ENCODE measurements around the gene GGT5.
"Not testable (repeated sequence)": the region's sequence is repeated elsewhere in the genome, so short reads cannot be mapped to it uniquely, and the experiment has no call there.

GGT5 gene

DNA sequence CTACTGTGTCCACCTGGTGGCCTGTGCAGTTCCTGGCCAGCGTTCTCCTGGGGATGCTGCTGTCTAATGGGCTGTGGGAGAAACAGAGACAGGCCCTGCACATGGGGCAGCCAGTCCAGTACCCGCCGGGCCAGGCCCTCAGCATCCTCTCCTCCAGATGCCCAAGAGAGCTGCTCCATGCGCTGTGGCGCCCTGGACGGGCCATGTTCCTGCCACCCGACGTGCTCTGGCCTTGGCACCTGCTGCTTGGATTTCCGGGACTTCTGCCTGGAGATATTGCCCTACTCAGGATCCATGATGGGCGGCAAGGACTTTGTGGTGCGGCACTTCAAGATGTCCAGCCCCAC lies 62.0 kb downstream of the GGT5 start:
- DNase-seq (ENCODE audit: low read depth, low spot score), result not testable (repeated sequence)

DNA sequence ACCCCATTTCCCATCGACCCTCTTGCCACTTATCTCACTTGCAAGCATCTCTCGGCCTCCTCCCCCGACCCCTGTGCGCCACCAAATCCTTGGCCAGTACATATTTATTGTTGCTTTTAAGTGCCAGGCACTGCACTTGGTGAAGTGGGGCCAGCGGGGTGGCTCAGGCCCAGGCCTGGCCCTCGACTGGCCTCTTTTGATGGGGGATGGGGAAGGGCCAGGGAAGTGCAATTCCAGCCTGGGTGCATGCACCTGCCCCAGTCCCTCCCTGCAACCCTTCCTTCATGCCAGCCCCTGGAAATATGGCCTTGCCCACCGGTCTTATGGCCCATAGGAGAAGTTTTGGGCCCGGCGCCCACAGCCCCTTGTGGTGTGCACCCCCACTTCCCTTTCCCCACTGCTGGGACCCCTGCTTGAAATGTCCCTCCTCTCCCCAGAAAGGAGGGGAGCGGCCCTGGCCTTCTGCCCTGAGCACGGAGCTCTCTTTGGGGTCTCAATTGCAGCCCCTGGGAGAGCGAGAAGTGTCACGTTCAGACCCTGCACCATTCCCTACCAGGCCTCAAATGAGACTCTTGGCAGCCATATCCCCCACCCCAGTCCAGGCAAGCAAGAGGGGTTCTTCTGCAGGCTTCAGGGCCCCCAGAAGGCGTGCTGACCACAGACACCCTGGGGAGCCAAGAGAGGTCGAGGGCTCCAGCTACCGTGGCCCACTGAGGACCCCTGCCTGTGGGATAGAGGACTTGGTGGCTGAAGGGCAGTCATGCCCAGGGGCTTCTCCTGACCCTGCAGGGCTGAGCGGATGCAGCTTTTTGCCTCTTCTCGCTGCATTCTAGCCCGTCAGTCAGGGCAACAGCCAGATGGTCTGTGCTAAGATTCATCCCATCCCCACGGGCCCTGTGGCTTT lies 62.6 kb downstream of the GGT5 start:
- DNase-seq (ENCODE audit: low read depth, low spot score), result no peak

DNA sequence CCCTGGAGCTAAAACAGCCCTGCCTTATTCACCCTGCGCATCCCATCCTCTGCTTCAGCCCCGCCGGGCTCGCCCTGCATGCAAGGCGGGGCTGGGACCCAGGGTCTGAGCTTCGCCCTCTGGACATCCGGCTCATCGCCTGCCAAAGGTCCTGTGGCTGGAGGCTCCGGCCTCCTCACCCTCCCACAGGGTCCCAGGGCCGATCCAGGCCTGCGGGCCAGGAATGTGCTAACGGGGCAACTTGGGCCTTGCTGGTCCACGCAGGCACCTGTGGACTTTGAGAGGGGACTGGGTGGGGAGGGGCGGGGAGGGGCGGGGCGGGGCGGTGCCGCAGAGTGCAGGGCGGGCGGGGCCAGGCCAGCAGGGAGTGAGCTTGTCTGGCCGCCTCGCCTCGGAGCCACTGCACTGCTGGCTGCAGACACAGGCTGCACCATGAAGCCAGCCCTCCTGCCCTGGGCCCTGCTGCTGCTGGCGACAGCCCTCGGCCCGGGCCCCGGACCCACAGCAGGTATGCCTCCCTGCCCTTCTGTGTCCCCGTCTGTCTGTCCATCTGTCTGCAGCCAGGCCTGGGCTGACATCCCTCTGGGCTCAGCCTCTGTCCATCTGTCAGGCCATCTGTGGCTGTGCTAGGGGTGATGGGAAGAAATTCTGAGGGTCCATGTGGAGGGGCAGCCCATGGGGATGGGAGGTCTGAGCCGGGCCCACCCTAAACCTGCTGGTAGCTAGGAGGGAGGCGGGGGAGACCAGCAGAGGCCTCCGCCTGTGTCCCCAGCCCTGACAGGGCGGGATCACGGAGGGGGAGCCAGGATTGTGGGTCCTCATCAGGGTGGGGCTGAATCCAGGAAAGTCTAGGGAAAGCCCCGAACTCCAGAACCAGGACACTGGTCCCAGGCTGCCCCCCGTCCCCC lies 63.5 kb downstream of the GGT5 start, which contains the start of gene SUSD2:
Gene SUSD2 (plus strand): TSS at position 400 of the 908 bp plus-strand sequence. CDS start 33 bp downstream, at position 433.
- DNase-seq (ENCODE audit: low read depth, low spot score), result no peak

DNA sequence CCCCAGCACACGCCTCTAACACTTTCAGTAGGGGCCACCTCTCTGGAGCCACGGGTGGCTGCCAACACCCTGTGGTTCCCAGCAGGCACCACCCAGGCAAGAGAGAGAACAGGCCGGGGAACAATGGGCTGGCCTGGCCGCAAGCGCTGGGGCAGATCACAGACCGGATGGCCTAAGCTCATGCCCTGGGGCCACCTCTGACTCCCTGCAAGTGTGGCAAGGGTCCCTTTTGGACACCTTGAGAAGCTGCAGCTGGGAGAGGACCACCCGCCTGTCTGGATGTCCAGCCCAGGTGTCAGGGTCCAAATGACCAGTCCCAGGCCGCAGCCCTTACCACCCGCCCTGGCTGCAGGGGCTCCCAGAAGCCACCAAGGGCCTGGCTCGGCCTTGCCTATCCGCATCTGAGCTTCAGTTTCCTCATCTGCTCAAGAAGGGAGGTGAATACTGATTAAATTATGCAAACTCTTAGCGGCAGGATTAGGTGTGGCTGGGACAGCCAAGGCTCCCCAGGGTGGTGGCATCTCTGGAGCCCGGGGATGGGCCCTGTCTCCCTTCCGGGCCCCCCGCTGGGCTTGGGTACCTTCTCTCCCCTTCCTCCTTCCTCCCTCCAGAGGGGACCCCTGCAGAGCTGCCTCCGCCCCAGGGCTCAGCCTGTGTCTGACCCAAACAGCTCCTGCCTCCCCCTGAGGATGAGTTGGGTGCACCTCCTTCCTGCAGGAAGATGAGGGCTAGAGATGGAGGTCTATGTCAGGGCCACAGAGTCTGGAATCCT lies 64.4 kb downstream of the GGT5 start:
- no peak for DNase-seq (ENCODE audit: low read depth, low spot score)

DNA sequence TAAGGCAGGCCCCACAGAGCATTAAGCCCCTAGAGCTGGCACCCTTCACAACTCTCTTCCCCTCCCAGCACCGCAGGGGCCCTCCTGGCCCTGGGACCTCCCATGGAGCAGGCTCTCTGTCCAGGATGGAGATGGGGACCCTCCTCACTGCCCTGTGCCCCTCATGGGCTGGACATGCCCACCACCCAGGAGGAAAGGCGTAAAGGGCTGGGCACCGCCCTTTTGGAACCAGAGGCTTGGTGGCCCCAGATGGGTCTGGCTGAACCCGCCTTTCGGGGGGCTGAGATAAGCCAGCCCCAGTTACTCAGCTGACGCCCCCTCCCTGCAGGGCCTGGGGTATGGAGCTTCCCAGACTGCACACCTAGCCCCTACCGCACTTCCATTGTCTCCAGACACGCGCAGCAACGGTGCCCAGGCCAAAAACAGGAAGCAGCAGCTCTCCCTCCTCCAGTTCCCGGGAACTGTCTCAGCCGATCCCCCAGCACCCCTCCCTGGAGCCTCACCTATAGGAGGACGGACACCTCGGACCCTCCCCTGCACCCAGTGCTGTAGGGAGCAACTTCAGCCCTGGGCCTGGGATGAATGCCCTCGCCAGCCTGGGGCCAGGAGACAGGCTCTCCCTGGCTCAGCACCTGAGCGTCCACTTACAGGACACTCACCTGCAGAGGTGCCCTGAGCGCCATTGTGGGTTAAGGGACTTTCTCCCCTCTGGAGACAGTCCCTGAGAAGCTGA lies 65.2 kb downstream of the GGT5 start:
- no peak for DNase-seq (ENCODE audit: low read depth, low spot score)

DNA sequence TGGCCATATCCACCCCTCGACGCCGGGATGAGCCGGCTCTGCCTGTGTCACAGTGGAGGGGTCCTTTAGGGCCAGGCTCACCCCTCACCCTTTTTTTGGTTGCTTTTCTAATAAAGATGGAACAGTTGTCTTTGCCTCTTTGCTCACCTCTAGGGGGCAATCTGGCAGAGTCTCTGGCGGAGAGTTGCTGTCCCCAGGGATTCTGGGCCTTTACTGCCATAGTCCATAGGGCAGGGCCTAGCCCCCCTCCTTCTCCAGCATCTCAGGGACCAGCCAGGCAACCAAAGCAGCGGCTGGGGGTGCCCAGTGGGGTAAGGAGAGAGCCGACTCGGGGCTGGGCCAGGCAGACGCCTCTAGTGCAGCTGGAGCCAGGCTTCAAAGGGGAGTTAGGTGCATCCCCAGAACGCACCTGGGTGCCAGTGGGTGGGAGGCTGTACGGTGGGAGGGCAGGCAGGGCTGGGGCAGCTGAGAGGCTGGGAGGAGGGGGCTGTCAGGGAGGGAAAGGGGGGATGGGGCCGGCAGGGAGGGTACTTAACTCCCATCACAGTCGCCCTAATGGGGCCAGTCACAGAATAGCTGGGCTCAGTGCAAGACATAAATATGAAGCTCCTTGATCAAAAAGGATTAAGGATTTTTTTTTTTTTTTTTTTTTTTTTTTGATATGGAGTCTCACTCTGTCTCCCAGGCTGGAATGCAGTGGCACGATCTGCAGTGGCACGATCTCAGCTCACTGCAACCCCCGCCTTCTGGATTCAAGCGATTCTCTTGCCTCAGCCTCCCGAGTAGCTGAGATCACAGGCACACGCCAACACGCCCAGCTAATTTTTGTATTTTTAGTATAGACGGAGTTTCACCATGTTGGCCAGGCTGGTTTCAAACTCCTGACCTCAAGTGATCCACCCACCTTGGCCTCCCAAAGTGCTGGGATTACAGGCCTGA lies 66.1 kb downstream of the GGT5 start:
- DNase-seq (ENCODE audit: low read depth, low spot score), result no peak

DNA sequence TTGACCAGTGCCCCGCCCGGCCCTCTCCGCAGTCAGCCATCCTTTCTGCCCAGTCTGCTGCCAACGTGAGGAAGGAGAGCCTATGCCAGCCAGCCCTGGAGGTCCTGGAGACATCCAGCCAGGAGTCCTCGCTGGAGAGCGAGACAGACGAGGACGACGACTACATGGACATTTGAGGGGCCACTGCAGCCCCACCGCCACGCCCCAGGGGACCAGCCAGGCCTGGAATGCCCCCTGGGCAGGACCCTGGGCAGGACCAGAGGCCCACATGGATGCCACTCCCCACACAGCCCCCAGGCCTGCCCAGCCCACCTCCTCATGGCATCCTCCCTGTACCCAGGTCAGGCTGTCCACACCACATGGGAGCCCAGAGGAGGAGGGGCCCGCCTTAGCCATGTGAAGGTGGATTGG lies 66.9 kb downstream of the GGT5 start:
- DNase-seq (ENCODE audit: low read depth, low spot score), result no peak

DNA sequence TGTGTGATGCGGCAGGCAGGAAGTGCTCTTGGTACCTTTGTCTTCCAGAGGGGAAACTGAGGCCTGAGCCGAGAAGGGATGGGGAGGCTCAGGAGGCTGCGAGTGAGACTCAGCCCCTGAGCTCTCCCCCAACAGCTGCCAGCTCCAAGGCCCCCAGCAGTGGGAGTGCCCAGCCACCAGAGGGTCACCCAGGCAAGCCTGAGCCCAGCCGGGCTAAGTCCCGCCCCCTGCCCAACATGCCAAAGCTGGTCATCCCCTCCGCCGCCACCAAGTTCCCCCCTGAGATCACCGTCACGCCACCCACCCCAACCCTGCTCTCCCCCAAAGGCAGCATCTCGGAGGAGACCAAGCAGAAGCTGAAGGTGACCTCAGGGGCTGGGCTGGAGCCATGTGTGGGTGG lies 67.4 kb downstream of the GGT5 start:
- no peak for DNase-seq (ENCODE audit: low read depth, low spot score)

DNA sequence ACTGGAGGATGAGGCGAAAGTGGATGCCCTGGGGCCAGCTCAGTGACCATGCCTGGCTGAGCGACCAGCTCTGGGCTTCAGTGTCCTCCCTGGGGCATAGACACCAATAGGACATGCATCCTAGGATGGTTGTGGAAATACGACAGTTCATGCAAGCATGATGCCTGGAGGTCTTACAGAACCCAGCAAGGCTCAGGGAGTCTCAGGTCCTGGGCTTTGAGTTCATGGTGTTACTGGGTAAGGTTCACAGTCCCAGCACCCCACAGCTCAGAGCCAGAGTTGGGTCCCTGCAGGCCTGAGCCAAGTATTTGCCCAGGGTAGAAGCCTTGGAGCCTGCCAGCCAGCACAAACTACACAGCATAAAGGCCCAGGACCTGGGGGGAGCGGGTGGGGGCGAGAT lies 67.8 kb downstream of the GGT5 start:
- DNase-seq (ENCODE audit: low read depth, low spot score), result no peak

DNA sequence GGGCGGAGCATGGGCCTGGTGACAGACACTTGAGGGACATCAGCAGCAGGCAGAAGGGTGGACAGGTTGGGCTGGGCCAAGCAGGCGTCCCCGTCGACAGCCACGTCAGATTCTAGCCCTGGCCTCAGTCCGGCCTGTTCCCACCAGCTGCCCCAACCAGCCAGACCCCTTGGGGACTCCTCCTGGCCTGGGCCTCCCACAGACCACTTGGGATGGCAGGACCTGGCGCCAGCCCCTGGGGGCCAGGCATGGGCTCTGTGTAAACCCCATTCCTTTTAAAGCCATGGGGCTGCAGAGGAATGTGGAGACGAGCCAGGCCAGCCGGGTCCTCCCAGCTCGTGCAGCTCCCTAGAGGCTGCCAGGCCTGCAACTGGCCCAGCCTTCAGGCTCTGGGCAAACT lies 68.3 kb downstream of the GGT5 start:
- no peak for DNase-seq (ENCODE audit: low read depth, low spot score)

DNA sequence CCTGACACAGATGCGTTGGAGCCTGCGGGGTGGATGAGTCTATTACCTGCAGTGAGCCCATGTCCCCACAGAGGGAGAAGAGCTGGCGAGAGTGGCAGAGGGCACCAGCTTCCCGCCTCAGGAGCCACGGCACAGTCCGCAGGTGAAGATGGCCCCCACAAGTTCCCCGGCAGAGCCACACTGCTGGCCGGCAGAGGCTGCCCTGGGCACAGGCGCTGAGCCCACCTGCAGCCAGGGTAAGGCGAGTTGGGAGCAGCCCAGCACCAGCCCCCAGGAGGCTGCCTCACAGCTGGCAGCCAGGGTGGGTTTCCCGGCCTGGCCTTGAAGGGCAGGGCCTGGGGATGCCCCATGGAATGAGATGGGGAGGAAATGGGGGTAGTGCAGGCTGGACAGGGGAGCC lies 68.8 kb downstream of the GGT5 start:
- no peak for DNase-seq (ENCODE audit: low read depth, low spot score)

DNA sequence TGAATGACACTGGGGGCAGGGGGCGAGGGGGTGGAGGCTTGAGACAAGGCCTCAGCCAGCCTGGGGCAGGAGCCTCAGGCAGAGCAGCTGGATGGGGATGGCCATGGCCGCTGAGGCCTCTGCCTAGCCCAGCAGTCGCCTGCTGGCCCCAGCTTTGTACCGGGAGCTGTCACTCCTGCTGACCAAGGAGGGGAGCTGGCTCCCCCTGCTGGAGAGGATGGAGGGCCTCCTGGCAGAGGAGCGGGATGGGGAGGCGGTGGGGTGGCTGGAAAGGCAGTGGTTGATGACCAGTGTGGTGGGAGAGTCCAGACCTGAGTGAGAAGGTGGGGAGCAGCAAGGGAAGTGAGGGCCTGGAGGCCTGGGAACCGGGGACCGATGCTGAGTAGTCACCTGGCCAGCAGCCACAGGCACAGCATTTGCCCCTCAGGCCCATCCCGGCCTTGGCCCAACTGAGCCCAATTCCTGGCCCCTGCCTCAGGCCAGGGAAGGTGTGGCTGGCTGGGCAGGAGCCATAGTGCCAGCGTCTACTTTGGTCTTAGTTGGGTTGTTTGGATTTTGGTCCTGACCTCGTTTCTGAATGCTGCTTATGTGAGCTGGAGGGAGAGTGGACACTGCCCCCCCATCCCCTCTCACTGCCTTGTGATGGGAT lies 69.6 kb downstream of the GGT5 start:
- DNase-seq (ENCODE audit: low read depth, low spot score), result no peak

DNA sequence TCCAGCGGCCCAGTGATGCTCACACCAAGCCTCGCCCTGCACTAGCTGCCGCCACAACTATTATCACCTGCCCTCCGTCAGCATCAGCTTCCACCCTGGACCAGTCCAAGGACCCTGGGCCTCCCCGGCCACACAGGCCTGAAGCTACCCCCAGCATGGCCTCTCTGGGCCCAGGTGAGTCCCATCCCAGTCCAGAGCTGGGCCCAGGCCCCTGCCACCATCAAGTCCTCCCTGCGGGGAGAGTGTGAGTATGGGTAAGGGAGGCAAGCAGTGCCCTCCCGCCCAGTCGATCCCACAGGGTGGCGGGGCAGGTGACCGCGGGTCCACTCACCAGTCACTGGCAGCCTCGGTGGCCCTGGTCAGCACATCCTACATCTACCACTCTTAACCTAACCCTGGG lies 73.1 kb downstream of the GGT5 start:
- DNase-seq (ENCODE audit: low read depth, low spot score), result no peak

DNA sequence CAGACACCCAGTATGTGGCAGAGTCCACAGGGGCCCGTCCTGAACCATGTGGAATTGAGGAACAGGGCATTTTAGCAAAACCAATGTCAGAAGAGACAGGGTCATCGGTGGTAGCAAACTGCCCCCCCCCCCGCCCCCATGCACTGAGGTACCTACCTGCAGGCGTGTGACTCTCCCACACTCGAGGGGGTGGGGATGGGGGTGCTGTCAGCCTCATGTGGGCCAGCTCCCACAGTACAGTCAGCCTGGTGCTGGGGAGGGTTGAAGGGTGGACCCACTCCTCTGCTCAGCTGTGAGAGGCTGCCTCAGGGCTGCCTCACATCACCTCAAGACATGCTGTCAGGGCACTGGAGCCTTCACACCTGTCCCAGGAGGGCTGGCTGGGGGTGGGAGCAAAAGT lies 74.2 kb downstream of the GGT5 start:
- DNase-seq (ENCODE audit: low read depth, low spot score), result no peak

DNA sequence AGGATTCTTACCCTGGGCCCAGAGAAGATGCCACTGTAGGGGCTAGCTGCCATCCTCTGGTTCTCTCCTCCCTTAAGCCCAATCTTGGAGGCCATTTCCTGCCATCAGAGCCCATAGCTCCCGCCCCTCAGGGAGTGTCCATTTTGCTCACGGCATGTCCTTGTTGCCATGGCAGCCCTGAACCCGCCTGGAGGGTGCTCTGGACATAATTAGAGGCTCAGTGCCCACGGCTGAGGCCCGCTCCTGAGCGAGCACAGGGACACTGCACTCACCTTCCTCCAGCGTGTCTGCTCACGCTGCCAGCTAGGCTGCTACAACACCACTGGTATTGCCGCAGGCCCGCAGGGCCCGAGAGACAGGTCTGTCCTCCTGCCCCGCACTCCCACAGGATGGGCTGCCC lies 74.7 kb downstream of the GGT5 start:
- DNase-seq (ENCODE audit: low read depth, low spot score), result no peak
